Occipital lobe (tissue), 2 donors: ENCODE results near the gene LRFN5. TPM values are rescaled to one million over a fixed set of nuclear protein-coding genes. Genes with fewer than 3 reads are reported as not detected.

Source experiments
- DNase-seq: peaks from one replicate; lab custom pipeline; 2025; lab: John Stamatoyannopoulos, UW
- total RNA-seq: library from RNA; depleted of rRNA; stranded (reverse); fragments of >200 nt; gene quantifications from one replicate; pipeline ENCODE4 v1.2.3, GENCODE V29; 2014

The LRFN5 gene
- total RNA-seq, 1 donor from 2014 or later: 93.0 TPM

DNA sequence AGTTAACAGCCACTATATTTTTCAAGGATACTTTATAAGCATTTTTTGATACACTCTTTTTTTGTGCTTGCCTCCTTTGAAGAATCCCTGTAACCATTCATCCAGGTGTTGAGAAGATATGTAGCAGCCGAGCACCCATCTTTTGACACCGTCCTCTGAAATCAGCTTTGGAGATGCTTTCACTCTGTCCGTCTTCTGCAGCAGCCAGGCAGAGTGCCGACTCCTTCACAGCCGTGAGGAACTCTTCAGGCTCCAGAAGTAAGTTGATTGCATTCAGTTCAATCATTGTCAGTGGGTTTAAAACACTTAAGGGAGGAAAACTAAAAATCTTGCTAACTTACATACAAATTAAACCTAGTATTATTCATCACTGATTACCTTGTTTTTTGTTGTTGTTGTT, 160.1 kb downstream of the LRFN5 start:
- no peak for DNase-seq

DNA sequence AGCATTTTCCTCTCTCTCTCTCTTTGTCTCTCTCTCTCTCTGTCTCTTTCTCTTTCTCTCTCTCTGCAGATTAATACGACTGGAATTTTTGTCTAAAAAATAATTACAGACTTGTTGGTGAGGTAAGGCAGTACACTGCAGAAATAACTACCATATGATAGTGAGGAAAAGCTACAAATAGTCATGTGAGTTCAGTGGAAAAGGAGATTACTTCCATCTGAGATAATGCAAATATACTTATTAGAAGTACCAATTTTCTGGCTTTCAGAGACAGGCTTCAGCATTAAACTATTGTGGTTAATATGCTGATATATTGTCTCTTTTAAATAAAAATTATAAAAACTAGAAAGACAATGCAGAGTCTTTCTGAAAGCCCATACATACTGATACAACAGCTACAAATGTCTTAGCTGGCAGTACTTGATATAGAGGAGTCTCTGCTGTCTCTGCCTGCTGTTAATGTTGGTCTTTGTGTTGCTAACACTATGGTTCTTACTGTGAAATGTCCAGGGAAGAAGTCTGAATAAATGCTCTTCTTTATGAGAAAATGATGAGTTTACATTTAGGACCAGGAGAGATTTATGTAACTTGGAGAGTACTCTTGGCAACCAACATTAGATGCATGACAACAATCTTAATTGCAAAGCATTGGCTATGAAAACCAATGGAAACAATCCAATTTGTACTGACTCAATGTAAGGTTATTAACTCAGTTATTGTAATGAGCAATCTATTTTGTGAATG, 167.0 kb downstream of the LRFN5 start:
- no peak for DNase-seq

GRCh38 chr14:41782511-41782910, 175.8 kb downstream of the LRFN5 start:
- DNase-seq: no peak

- no peak for DNase-seq
Observed at GRCh38 chr14:41783403-41783802, 176.7 kb downstream of the LRFN5 start.

DNA sequence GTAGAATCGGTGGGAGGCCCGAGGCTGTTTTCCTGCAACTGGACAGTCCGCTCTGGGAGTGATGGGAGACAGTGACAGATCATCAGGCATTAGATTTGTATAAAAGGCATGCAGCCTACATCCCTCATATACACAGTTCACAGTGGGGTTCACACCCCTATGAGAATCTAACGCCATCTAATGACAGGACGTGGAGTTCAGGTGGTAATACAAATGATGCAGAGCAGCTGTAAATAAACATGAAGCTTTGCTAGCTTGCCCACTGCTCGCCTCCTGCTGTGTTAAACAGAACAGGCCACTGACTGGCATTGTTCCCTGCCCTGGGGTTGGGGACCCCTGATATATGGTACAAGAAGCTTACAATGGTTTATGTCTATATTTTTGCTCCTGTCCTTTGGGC, 179.0 kb downstream of the LRFN5 start:
- DNase-seq: no peak

DNA sequence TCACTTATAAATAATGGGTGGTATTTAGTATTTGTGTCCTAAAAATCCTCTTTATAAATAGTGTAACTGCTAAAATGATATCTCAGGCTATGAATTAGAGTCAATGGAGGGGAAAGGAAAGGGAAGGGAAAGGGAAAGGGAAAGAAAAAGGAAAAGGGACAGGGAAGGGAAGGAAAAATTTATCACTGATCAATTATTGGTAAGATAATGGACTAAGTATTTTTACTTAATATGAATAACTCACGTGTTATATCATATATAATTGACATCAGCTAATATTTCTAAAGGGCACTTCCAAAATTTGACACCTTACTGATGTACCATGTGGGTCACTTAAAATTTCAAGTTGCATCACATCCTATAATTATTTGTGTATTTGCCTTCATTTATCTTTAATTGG, 193.1 kb downstream of the LRFN5 start:
- no peak for DNase-seq

DNA sequence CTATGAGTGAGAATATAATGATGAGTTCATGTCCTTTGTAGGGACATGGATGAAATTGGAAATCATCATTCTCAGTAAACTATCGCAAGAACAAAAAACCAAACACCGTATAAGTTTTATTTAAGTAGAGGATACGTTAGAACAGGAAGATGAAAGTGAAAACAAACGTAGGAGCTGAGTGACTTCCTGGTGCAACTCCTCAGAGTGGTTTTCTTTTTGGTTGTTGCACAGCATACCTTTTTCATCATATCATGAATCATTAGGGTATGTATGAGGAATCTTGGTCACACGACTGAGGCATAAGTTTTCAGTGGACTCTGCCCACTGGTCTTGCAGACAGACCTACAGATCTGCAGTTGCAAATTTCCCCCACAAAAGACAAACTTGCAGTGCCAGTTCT, 199.0 kb downstream of the LRFN5 start:
- no peak for DNase-seq

- DNase-seq: no peak
Observed at GRCh38 chr14:41806366-41806975, 199.8 kb downstream of the LRFN5 start.

DNA sequence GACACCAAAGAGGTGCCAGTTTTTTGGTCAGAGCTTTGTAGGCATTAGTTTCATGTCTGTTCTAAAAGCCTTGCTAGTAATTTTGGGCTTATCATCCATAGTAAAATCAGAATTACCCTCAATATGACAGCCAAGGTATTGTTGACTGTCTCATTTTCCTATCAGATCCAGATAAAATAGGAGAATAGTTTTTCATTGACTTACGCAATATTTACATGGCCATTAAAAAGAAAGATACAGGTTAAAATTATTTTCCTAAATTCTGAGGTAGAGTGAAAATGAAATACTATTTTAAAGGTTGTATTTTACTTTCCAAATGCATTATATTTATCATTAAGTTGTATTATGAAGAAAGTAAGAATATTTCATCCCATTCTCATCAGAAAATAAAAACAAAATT, 203.7 kb downstream of the LRFN5 start:
- no peak for DNase-seq

- no peak for DNase-seq
Observed at GRCh38 chr14:41817626-41818025, 210.9 kb downstream of the LRFN5 start.

DNA sequence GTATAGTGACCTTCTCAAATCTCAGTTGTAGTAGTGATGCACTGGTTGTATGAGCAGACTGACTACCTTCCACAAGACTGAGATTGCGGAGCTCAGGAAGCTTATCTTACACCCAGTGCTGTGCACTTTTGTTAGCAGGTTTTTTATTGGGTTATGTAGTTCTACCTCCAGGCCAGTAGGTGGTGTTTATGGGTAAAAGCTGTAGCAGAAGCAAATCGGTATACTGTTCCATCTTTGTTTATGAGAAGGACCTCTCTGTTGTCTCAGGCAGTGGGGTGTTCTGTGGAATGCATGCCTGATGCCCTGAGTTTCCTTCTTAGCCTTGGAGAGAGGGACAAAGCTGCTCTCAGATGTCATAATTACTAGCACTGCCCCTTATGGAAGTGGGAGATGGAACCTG, 217.8 kb downstream of the LRFN5 start:
- no peak for DNase-seq

- DNase-seq: no peak
Observed at GRCh38 chr14:41825622-41826021, 218.9 kb downstream of the LRFN5 start.

DNA sequence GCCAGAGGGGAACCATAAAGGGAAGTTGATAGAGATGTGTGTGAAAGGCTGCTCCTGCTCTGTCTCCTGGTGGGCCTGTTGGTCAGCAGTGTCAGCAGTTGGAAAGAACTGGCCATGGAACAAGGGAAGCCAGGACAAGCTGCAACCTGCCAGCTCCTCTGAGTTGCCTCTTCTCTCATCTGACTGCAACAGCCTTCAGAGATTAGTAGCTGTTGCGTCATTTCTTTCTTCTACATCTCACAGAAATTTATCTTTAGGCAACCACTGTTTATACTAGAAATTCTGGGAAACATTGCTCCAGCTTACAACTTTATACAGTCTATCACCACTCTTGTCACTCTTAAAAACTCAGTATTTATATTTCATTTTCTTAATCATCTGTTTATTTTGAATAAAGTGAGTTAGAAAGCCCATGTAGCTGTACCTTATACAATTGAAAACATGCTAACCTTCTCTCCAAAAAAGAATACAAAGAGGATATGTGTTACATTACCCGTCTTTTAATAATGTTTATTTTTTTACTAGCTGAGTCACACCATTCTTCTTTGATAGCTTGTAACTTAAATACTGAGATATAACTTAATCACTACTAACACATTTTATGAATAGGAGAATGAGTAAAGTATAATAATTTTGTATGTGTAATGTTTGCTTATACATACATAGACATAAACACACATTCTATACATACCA, 224.2 kb downstream of the LRFN5 start:
- DNase-seq: no peak

- no peak for DNase-seq
Observed at GRCh38 chr14:41839661-41840060, 233.0 kb downstream of the LRFN5 start.

DNA sequence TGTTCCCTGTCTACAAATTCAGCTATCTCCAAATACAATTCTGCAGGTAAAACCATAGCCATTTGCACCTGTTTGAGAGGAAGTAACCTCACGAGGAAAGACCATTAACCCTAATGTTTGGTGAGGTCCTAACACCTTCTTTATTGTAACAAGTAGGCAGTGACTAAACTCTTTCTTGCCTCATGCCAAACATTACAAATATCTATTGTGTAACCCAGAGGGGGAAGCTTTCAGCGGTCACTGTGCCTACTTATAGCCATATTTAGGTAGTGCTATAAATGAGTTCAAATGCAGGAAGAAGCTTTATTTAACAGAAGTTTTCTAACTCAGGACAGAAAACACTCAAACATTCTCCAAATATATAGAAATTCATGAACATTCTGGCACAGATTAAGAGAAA, 252.7 kb downstream of the LRFN5 start:
- no peak for DNase-seq

GRCh38 chr14:41860586-41860985, 253.9 kb downstream of the LRFN5 start:
- no peak for DNase-seq

DNA sequence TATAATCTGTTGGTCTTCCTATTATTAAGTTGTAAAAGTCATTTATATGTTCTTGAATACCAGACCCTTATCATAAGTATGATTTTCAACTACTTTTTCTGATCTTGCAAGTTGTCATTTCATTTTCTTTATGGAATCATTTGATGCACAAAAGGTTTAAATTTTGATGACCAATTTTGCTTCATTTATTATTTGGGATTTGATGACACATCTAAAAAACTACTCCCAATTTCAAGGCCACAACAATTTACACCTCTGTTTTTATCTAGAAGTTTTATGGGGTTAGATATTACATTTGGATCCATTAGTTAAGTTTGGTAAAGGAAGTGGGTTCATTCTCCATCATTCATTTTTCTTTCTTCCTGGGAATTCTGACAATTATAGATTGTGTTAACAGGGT, 259.2 kb downstream of the LRFN5 start:
- no peak for DNase-seq

DNA sequence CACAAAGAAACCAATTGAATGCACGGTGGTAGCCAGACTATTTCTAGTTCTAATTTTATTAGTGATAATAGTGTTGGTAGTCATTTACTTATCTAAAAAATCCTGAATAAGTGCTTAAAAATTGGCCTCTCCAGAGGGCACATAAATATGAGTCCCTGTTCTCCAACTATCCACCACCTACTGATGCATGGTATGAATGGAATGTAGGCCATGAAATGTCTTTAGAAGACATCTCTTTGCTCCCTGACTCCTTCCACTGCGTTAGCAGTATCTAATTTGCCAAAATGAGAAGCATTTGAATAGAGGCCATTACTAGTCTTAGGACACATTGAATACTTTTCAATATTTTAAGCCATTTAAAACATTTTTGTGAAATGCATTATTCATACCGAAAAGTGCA, 261.7 kb downstream of the LRFN5 start:
- no peak for DNase-seq

GRCh38 chr14:41872931-41873685, 266.4 kb downstream of the LRFN5 start:
- no peak for DNase-seq

DNA sequence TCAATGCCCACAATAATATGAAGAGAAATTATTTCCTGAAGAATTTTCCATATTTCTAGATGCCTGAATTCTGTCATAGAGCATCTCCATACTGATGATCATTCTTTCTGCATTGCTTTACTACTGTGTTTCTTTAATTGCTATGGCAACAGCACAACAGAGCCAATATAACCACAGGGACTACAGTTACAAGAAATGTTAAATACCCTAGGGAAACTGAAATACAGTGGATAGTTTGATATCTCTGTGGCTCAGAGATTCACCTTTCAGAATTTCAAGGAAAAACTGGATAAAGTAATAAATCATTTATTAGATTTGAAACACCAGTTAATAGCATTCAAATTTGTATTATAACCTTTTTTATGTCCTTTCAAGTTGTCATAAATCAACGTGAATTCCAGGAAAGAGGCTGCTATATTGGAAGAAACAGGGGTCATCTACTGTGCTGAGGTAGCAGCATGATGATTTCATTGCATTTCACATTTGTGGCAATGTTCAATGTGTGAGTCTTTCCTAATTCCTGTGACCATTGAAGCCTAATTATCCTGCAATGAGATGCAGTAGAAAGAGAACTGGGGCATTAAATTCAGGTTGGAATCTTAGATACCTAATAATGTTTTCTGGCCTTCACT, 267.1 kb downstream of the LRFN5 start:
- no peak for DNase-seq

- DNase-seq: no peak
Observed at GRCh38 chr14:41875116-41875515, 268.4 kb downstream of the LRFN5 start.

DNA sequence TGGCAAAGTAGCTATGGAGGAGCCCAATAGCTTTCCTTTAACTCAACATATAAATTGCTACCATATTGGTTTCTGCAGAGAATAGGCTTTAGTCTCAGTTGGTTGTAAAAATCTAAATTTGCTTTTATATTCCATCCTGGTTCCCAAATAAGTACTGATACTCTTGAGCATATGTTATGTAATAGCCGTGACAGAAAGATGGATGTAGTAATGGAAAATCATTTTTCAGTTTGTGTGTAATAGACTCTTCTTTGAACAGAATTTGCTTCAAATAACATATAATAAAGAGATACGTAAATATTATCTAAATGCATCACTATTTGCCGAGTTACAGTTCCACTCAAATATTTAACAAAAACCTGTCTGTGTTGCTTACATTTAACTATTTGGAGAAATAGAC, 271.6 kb downstream of the LRFN5 start:
- no peak for DNase-seq
